Aorta (tissue), 5 donors: ENCODE data around the gene CDC42EP3. TPM values are rescaled to one million over a fixed set of nuclear protein-coding genes. Genes with fewer than 3 reads are reported as not detected.
A peak's percentile ranks its signal among the peaks of the same experiment; 100 is the strongest.

Experiments
- ATAC-seq: fragments of 200-7000 bp; cut with Tn5 transposase; one replicate; pipeline ENCODE4 v1.9.1; 2022; ENCODE audit warnings: moderate library complexity; ENCODE audit not compliant: low FRiP score
- DNase-seq, 2 donors: peaks; one replicate each; pipeline ENCODE4 v3.0.0-alpha.2; 2020
- H3K27ac ChIP-seq, 2 donors: one replicate each; pipeline ENCODE4 v1.5.1; 2013; ENCODE audit warnings: low read length in 2 of 2, mild to moderate bottlenecking in 2 of 2, moderate library complexity in 2 of 2, control low read depth in 1 of 2, inconsistent platforms in 1 of 2, low read depth in 1 of 2
- H3K27me3 ChIP-seq, 2 donors: one replicate each; pipeline ENCODE4 v1.6.1; 2013; ENCODE audit warnings: control low read depth in 1 of 2, low read length in 1 of 2, mild to moderate bottlenecking in 1 of 2, moderate library complexity in 1 of 2; ENCODE audit not compliant: insufficient read depth in 2 of 2, control insufficient read depth in 1 of 2
- H3K36me3 ChIP-seq, 2 donors: one replicate each; pipeline ENCODE4 v1.6.1; 2013; ENCODE audit warnings: control low read depth in 1 of 2, low read length in 1 of 2, mild to moderate bottlenecking in 1 of 2; ENCODE audit not compliant: insufficient read depth in 2 of 2, control insufficient read depth in 1 of 2
- H3K4me1 ChIP-seq, 2 donors: one replicate each; pipeline ENCODE4 v1.6.1; 2013; ENCODE audit warnings: low read length in 2 of 2, control low read depth in 1 of 2, mild to moderate bottlenecking in 1 of 2, moderate library complexity in 1 of 2; ENCODE audit not compliant: insufficient read depth in 2 of 2, control insufficient read depth in 1 of 2
- H3K4me3 ChIP-seq, 2 donors: one replicate each; pipeline ENCODE4 v1.5.1; 2013; ENCODE audit warnings: low read length in 2 of 2, control low read depth in 1 of 2, mild to moderate bottlenecking in 1 of 2
- H3K9me3 ChIP-seq: one replicate; pipeline ENCODE4 v1.6.1; 2013; ENCODE audit warnings: mild to moderate bottlenecking, low read length; ENCODE audit not compliant: control insufficient read depth
- WGBS, 2 donors: extraction: QIAGEN DNeasy Blood & Tissue Kit; methylation state at CpG; one replicate each; pipeline ENCODE4 v1.1.7; 2013; 5-methylcytosine and 5-hydroxymethylcytosine counted together
- intact Hi-C, 2 donors: fragments of 100-400 bp; cut with DNase I; formaldehyde crosslinking; loops; one replicate each; pipeline versions ENCODE4 v1.14.2 to v1.15.0; 2022
- polyA plus RNA-seq, 2 donors: library from polyadenylated mRNA; stranded (reverse); fragments of 200-250 nt; gene quantifications; one replicate each; pipeline ENCODE4 v1.2.3, GENCODE V29; 2013
- total RNA-seq, 2 donors: library from RNA; stranded (reverse); fragmentation: NEBNext Ultra II Directional; extraction: Animal tissue kit (Norgen Biotek cat#: 25700); gene quantifications; one replicate each; pipeline ENCODE4 v1.2.1, GENCODE V29; 2021
- donor health status: healthy with polysubstance abuse.
- donor health status: Bipolar disorder and iron deficiency.
- donor health status: DM: no; HTN: no; CAD: no.
- donor health status: DM: no; HTN: no; CAD: no.
- donor health status: DM: yes; HTN: yes; CAD: no.

CDC42EP3 gene
- total and polyA plus RNA-seq, 4 donors, result 12.6 to 94.8 (median 41.5) TPM

DNA sequence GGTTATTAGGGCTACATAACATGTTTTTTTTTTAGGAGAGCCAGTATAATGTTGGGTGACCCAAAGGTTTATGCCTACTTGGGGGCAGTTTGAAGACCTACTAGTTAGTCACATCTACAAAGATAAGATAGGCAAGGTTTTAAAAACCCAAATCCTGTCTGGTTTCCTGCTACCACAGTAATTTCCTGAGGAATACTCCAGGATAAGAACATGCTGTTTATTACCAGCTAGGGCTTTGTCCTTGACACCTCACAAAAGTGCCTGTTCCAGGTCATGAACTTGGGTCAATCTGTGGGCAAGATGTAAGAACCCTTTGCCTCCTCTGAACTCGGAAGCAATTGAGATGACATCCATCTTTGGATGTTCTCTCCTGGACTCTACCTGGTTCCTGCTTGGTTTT is 38.2 kb downstream of the CDC42EP3 start:
- H3K36me3 ChIP-seq, result no peaks in the 10 kb centered on the region
- no peak overlapping the region for H3K27ac ChIP-seq
- no peak overlapping the region for H3K4me3 ChIP-seq
- intact Hi-C loops, result no loop called here
- 91 to 96% methylated on average over 1 of the region's 1 CpG for WGBS, 2 donors
- H3K27me3 ChIP-seq, result no peaks in the 10 kb centered on the region
- no peaks in the 10 kb centered on the region for H3K9me3 ChIP-seq
- ATAC-seq, result no peak
- no peaks in the 10 kb centered on the region for H3K4me1 ChIP-seq
- DNase-seq, result no peak

DNA sequence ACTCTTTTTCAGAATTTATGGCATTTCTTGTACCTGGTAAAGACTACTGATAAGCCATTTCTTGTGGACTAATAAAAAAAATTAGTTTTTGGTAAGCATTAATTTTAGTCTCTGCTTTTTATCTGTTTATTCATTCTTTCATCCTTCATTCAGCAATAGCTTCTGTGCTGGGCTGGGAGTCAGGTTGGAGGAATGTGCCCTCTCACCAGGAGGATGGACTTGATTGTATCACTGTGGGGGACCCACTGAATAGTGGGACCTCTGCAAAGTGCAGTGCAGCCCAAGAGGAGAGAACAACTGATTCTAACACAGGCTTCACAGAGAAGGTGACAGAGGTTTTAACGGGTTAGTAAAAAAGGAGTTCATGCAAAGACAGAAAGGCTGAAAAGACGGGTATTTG is 39.1 kb downstream of the CDC42EP3 start:
- H3K27me3 ChIP-seq, result no peaks in the 10 kb centered on the region
- no peak overlapping the region for H3K4me3 ChIP-seq
- DNase-seq (no peak), ATAC-seq (no peak)
- no peaks in the 10 kb centered on the region for H3K4me1 ChIP-seq
- no peaks in the 10 kb centered on the region for H3K9me3 ChIP-seq
- WGBS, 2 donors, result 99% methylated on average over 2 of the region's 2 CpGs
- H3K36me3 ChIP-seq, result no peaks in the 10 kb centered on the region
- no peak overlapping the region for H3K27ac ChIP-seq
- intact Hi-C loops, result no loop called here

- H3K4me3 ChIP-seq, result no peak overlapping the region
- ATAC-seq, result no peak
- H3K27me3 ChIP-seq, result no peaks in the 10 kb centered on the region
- H3K36me3 ChIP-seq, result no peaks in the 10 kb centered on the region
- H3K27ac ChIP-seq, result no peak overlapping the region
- H3K4me1 ChIP-seq, result no peaks in the 10 kb centered on the region
- intact Hi-C loops, result no loop called here
- no peak for DNase-seq
- WGBS, 2 donors, result 59 to 72% methylated on average over 4 of the region's 4 CpGs
- no peaks in the 10 kb centered on the region for H3K9me3 ChIP-seq
Observed at GRCh38 chr2:37631698-37632097, 39.7 kb downstream of the CDC42EP3 start.

GRCh38 chr2:37631292-37631691 is 40.1 kb downstream of the CDC42EP3 start:
- intact Hi-C loops, result no loop called here
- DNase-seq, result no peak
- no peaks in the 10 kb centered on the region for H3K27me3 ChIP-seq
- no peaks in the 10 kb centered on the region for H3K36me3 ChIP-seq
- peaks cover 0 to 2% of the 10 kb centered on the region in 2 donors for H3K4me1 ChIP-seq
- H3K27ac ChIP-seq, result no peak overlapping the region
- no peak for ATAC-seq
- no peak overlapping the region for H3K4me3 ChIP-seq
- no peaks in the 10 kb centered on the region for H3K9me3 ChIP-seq
- 73 to 77% methylated on average over 2 of the region's 2 CpGs for WGBS, 2 donors

- H3K4me3 ChIP-seq, result no peak overlapping the region
- no peaks in the 10 kb centered on the region for H3K27me3 ChIP-seq
- DNase-seq (no peak), ATAC-seq (no peak)
- WGBS, 2 donors, result 69 to 73% methylated on average over 4 of the region's 4 CpGs
- H3K36me3 ChIP-seq, result no peaks in the 10 kb centered on the region
- peaks cover 0 to 4% of the 10 kb centered on the region in 2 donors for H3K4me1 ChIP-seq
- no peaks in the 10 kb centered on the region for H3K9me3 ChIP-seq
- no peak overlapping the region for H3K27ac ChIP-seq
- intact Hi-C loops, result no loop called here
Observed at GRCh38 chr2:37630776-37631175, 40.7 kb downstream of the CDC42EP3 start.

- no peak for DNase-seq
- H3K27ac ChIP-seq, result no peak overlapping the region
- no peak overlapping the region for H3K4me3 ChIP-seq
- 97 to 100% methylated on average over 1 of the region's 1 CpG for WGBS, 2 donors
- no peaks in the 10 kb centered on the region for H3K9me3 ChIP-seq
- peaks cover under 1 to 4% of the 10 kb centered on the region in 2 donors for H3K4me1 ChIP-seq
- no peaks in the 10 kb centered on the region for H3K27me3 ChIP-seq
- H3K36me3 ChIP-seq, result no peaks in the 10 kb centered on the region
- intact Hi-C loops, result no loop called here
- no peak for ATAC-seq
Observed at GRCh38 chr2:37630301-37630700, 41.1 kb downstream of the CDC42EP3 start.

DNA sequence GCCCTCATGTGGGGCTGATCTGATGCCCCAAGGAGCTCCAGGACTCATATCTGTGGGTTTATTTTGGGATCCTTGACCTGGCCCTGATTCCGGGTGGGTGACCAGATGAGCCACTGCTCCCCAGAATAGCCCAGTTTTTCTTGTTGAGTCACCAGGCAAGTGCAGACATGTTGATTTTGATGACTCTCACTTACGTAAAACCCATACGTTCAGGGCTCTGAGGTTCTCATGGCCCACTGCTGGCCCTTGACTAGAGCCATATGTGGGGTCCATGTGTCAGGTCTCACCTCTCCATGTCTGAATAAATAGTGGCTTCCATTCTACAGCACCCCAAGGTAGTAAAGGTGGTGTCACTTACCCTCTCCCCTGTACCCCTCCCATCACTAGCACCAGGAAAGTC is 41.9 kb downstream of the CDC42EP3 start:
- DNase-seq, result no peak
- no peak for ATAC-seq
- no peaks in the 10 kb centered on the region for H3K36me3 ChIP-seq
- peaks cover 4% of the 10 kb centered on the region in 2 donors for H3K4me1 ChIP-seq
- H3K27me3 ChIP-seq, result no peaks in the 10 kb centered on the region
- WGBS, 2 donors, result 59 to 71% methylated on average over 3 of the region's 3 CpGs
- intact Hi-C loops, result no loop called here
- H3K4me3 ChIP-seq, result no peak overlapping the region
- H3K9me3 ChIP-seq, result no peaks in the 10 kb centered on the region
- no peak overlapping the region for H3K27ac ChIP-seq

GRCh38 chr2:37627710-37628109 is 43.7 kb downstream of the CDC42EP3 start:
- intact Hi-C loops, result no loop called here
- H3K27ac ChIP-seq, result no peak overlapping the region
- no peaks in the 10 kb centered on the region for H3K9me3 ChIP-seq
- DNase-seq (no peak), ATAC-seq (no peak)
- peaks cover 4% of the 10 kb centered on the region in 2 donors for H3K4me1 ChIP-seq
- no peaks in the 10 kb centered on the region for H3K36me3 ChIP-seq
- no peak overlapping the region for H3K4me3 ChIP-seq
- H3K27me3 ChIP-seq, result no peaks in the 10 kb centered on the region

- intact Hi-C loops, result no loop called here
- no peak overlapping the region for H3K4me3 ChIP-seq
- 6 to 7% methylated on average over 11 of the region's 11 CpGs for WGBS, 2 donors
Observed at GRCh38 chr2:37625796-37626571, 45.5 kb downstream of the CDC42EP3 start.

More at GRCh38 chr2:37625796-37626571, 45.5 kb downstream of the CDC42EP3 start:
- peak overlapping the region; percentile 20 to 71 for H3K27ac ChIP-seq
- H3K36me3 ChIP-seq, result no peaks in the 10 kb centered on the region
- no peaks in the 10 kb centered on the region for H3K27me3 ChIP-seq
- no peak for ATAC-seq
- H3K4me1 ChIP-seq, result peaks cover 4% of the 10 kb centered on the region in 2 donors
- DNase-seq, result no peak
- H3K9me3 ChIP-seq, result no peaks in the 10 kb centered on the region
